Hepatocyte (in vitro differentiated cells): ENCODE results near the gene NECAB2. TPM values are rescaled to one million over a fixed set of nuclear protein-coding genes. Genes with fewer than 3 reads are reported as not detected.

Source experiments
- DNase-seq: peaks from one replicate; pipeline ENCODE4 v3.0.0-alpha.2; 2016; ENCODE audit warnings: low spot score
- H2AFZ ChIP-seq: fragments of 200-600 bp; sonication (generic); 2 replicates; pipeline ENCODE4 v1.6.0; 2016; ENCODE audit warnings: antibody characterized with exemption, mild to moderate bottlenecking
- H3K27ac ChIP-seq: fragments of 200-600 bp; sonication (generic); 2 replicates; pipeline ENCODE4 v1.5.1; 2016; ENCODE audit warnings: mild to moderate bottlenecking
- H3K27me3 ChIP-seq: fragments of 200-600 bp; sonication (generic); 2 replicates; pipeline ENCODE4 v1.6.1; 2016
- H3K36me3 ChIP-seq: fragments of 200-600 bp; sonication (generic); replicated peaks from 2 replicates; pipeline ENCODE4 v1.5.1; 2016; ENCODE audit warnings: low read depth; ENCODE audit not compliant: insufficient read depth
- H3K4me1 ChIP-seq: fragments of 200-600 bp; sonication (generic); 2 replicates; pipeline ENCODE4 v1.5.1; 2016; ENCODE audit warnings: mild to moderate bottlenecking, moderate library complexity; ENCODE audit not compliant: insufficient read depth
- H3K4me2 ChIP-seq: fragments of 200-600 bp; sonication (generic); 2 replicates; pipeline ENCODE4 v1.6.0; 2016
- H3K4me3 ChIP-seq: fragments of 200-600 bp; sonication (generic); 2 replicates; pipeline ENCODE4 v1.5.1; 2016; ENCODE audit warnings: mild to moderate bottlenecking
- H3K79me2 ChIP-seq: fragments of 200-600 bp; sonication (generic); 2 replicates; pipeline ENCODE4 v1.6.0; 2017; ENCODE audit warnings: mild to moderate bottlenecking
- H3K9me2 ChIP-seq: fragments of 200-600 bp; sonication (generic); replicated peaks from 2 replicates; pipeline ENCODE4 v1.6.0; 2017; ENCODE audit warnings: mild to moderate bottlenecking; ENCODE audit not compliant: insufficient read depth
- H3K9me3 ChIP-seq: fragments of 200-600 bp; sonication (generic); 2 replicates; pipeline ENCODE4 v1.5.1; 2016; ENCODE audit warnings: low read depth, mild to moderate bottlenecking
- H4K20me1 ChIP-seq: fragments of 200-600 bp; sonication (generic); 2 replicates; pipeline ENCODE4 v1.6.0; 2016; ENCODE audit warnings: mild to moderate bottlenecking; ENCODE audit not compliant: insufficient read depth, poor library complexity, severe bottlenecking
- CTCF ChIP-seq: fragments of 200-600 bp; sonication (generic); IDR thresholded peaks from 2 replicates; pipeline ENCODE4 v1.5.1; 2016; ENCODE audit warnings: antibody characterized with exemption, mild to moderate bottlenecking; ENCODE audit not compliant: poor library complexity
- EZH2 ChIP-seq: fragments of 200-600 bp; sonication (generic); IDR thresholded peaks from 2 replicates; pipeline ENCODE4 v1.6.1; 2016; ENCODE audit warnings: antibody characterized with exemption, mild to moderate bottlenecking, borderline replicate concordance
- EZH2phosphoT487 ChIP-seq: fragments of 200-600 bp; sonication (generic); IDR thresholded peaks from one replicate; pipeline ENCODE4 v1.6.1; 2018; ENCODE audit warnings: antibody characterized with exemption, mild to moderate bottlenecking, low read depth, moderate library complexity; ENCODE audit not compliant: unreplicated experiment, severe bottlenecking
- WGBS: methylation state at CpG from one replicate; pipeline ENCODE4 v1.1.6; 2016; ENCODE audit warnings: low lambda C conversion rate; ENCODE audit errors: missing lambda C conversion rate; 5-methylcytosine and 5-hydroxymethylcytosine counted together
- polyA plus RNA-seq: library from polyadenylated mRNA; unstranded; fragments of >200 nt; fragmentation: Nextera tagmentation; extraction: Ambion mirVana; gene quantifications from 2 replicates; pipeline ENCODE4 v1.2.1, GENCODE V29; 2016
- total RNA-seq: library from RNA; depleted of rRNA; stranded (reverse); fragments of >200 nt; gene quantifications from 2 replicates; pipeline ENCODE4 v1.2.3, GENCODE V29; 2014

The NECAB2 gene
- total and polyA plus RNA-seq, 2 experiments from 2014 or later = 1.1 TPM; not detected in 1

- Histone ChIP-seq H3K9me3 (no peaks in the 10 kb centered on the region), H3K4me3 (no peak overlapping the region), H3K9me2 (no peaks in the 10 kb centered on the region), H3K36me3 (no peaks in the 10 kb centered on the region), H3K4me2 (no peak overlapping the region), H3K27me3 (no peaks in the 10 kb centered on the region), H2AFZ (no peak overlapping the region), H3K27ac (no peak overlapping the region), H3K79me2 (no peaks in the 10 kb centered on the region), H4K20me1 (no peaks in the 10 kb centered on the region), H3K4me1 (no peaks in the 10 kb centered on the region)
- DNase-seq = no peak
- WGBS = 94% methylated on average over 8 of the region's 8 CpGs
- TF ChIP-seq EZH2phosphoT487 (no peak), CTCF (no peak), EZH2 (no peak)
Measured at GRCh38 chr16:84036982-84037425, 69.0 kb downstream of the NECAB2 start.

- 92% methylated on average over 12 of the region's 12 CpGs for WGBS
- Histone ChIP-seq H3K9me3 (no peaks in the 10 kb centered on the region), H3K27me3 (peaks cover 5% of the 10 kb centered on the region), H3K79me2 (no peaks in the 10 kb centered on the region), H3K36me3 (no peaks in the 10 kb centered on the region), H3K9me2 (no peaks in the 10 kb centered on the region), H3K27ac (no peak overlapping the region), H4K20me1 (no peaks in the 10 kb centered on the region), H3K4me3 (no peak overlapping the region), H3K4me1 (peaks cover 2% of the 10 kb centered on the region), H3K4me2 (no peak overlapping the region), H2AFZ (no peak overlapping the region)
- no peak for TF ChIP-seq EZH2
- TF ChIP-seq CTCF = no peak
- no peak for TF ChIP-seq EZH2phosphoT487
- no peak for DNase-seq
Measured at GRCh38 chr16:84038469-84038868, 70.4 kb downstream of the NECAB2 start.

- H3K4me1 ChIP-seq = peaks cover 4% of the 10 kb centered on the region
- no peaks in the 10 kb centered on the region for H3K79me2 ChIP-seq
- TF ChIP-seq EZH2 (no peak), EZH2phosphoT487 (no peak), CTCF (no peak)
- H3K36me3 ChIP-seq = no peaks in the 10 kb centered on the region
- DNase-seq = no peak
- 96% methylated on average over 11 of the region's 12 CpGs for WGBS
- no peak overlapping the region for H3K4me2 ChIP-seq
- no peaks in the 10 kb centered on the region for H4K20me1 ChIP-seq
- H3K27me3 ChIP-seq = peaks cover 16% of the 10 kb centered on the region
- no peak overlapping the region for H2AFZ ChIP-seq
- no peaks in the 10 kb centered on the region for H3K9me2 ChIP-seq
- H3K4me3 ChIP-seq = no peak overlapping the region
- H3K9me3 ChIP-seq = no peaks in the 10 kb centered on the region
- H3K27ac ChIP-seq = no peak overlapping the region
Measured at GRCh38 chr16:84039696-84040095, 71.7 kb downstream of the NECAB2 start.
